ENCODE data around the gene BMP6. TPM values are rescaled to one million over a fixed set of nuclear protein-coding genes. Genes with fewer than 3 reads are reported as not detected.

The BMP6 gene
- total RNA-seq, 1 experiment from 2014 or later = 1.6 TPM

DNA sequence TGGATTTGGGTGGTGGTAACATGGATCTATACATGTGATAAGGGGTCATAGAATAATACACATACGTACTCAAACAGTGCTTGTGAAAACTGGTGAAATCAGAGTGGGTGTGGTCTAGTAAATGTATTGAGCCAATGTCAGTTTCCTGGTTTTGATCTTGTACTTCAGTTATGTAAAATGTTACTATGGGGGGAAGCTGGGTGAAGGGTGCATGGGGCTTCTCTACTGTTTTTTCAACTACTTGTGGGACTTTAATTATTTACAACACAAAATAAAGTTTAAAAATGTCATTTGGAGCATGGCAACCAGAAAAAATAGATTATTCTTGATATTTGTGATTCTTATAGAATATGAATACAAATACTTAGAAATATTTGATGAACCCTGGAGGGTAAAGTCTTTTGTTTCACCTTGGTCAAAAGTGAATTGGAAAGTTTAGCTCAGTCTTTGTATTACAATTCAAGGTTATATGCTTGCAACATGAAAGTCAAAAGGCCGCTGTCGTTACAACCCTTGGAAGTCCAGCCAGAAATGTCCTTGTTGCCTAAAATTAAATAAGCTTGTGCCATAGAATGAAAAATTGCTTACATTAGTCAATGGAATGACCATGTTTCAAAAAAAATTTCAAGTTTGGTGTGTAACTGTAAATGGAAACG is 110.6 kb downstream of the BMP6 start:
- POLR2A ChIA-PET = no interaction called here
- no TSS peak for BruUV-seq (replicated peaks)
- H3K27me3 ChIP-seq (ENCODE audit: insufficient read depth, low read length) = no peaks in the 10 kb centered on the region
- TF ChIP-seq, protein P1, sequence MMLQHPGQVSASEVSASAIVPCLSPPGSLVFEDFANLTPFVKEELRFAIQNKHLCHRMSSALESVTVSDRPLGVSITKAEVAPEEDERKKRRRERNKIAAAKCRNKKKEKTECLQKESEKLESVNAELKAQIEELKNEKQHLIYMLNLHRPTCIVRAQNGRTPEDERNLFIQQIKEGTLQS (IDR thresholded peaks at IDR 0.05) = no peak
- no peak for TF ChIP-seq POLR2A (IDR thresholded peaks at IDR 0.05; ENCODE audit: borderline replicate concordance, extremely low read depth, insufficient read depth, insufficient read length)
- TF ChIP-seq, protein P2, sequence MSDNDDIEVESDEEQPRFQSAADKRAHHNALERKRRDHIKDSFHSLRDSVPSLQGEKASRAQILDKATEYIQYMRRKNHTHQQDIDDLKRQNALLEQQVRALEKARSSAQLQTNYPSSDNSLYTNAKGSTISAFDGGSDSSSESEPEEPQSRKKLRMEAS (IDR thresholded peaks at IDR 0.05) = no peak
- TF ChIP-seq EZH2 (IDR thresholded peaks at IDR 0.05) = no peak
- TF ChIP-seq, protein P3, sequence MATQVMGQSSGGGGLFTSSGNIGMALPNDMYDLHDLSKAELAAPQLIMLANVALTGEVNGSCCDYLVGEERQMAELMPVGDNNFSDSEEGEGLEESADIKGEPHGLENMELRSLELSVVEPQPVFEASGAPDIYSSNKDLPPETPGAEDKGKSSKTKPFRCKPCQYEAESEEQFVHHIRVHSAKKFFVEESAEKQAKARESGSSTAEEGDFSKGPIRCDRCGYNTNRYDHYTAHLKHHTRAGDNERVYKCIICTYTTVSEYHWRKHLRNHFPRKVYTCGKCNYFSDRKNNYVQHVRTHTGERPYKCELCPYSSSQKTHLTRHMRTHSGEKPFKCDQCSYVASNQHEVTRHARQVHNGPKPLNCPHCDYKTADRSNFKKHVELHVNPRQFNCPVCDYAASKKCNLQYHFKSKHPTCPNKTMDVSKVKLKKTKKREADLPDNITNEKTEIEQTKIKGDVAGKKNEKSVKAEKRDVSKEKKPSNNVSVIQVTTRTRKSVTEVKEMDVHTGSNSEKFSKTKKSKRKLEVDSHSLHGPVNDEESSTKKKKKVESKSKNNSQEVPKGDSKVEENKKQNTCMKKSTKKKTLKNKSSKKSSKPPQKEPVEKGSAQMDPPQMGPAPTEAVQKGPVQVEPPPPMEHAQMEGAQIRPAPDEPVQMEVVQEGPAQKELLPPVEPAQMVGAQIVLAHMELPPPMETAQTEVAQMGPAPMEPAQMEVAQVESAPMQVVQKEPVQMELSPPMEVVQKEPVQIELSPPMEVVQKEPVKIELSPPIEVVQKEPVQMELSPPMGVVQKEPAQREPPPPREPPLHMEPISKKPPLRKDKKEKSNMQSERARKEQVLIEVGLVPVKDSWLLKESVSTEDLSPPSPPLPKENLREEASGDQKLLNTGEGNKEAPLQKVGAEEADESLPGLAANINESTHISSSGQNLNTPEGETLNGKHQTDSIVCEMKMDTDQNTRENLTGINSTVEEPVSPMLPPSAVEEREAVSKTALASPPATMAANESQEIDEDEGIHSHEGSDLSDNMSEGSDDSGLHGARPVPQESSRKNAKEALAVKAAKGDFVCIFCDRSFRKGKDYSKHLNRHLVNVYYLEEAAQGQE (IDR thresholded peaks at IDR 0.05; ENCODE audit: low read depth) = no peak
- TF ChIP-seq POLR2AphosphoS5 (IDR thresholded peaks at IDR 0.05; ENCODE audit: low read depth, low read length) = no peak
- no peak for TF ChIP-seq CEBPB (IDR thresholded peaks at IDR 0.05; ENCODE audit: low read depth)
- no peak for TF ChIP-seq RAD21 (IDR thresholded peaks at IDR 0.05; ENCODE audit: low read depth)
- TF ChIP-seq ZFX (IDR thresholded peaks at IDR 0.05) = no peak
- no peak for TF ChIP-seq TCF7L2 (IDR thresholded peaks at IDR 0.05; ENCODE audit: borderline replicate concordance, extremely low read depth, insufficient read depth, insufficient read length)
- no peaks in the 10 kb centered on the region for H3K79me2 ChIP-seq (ENCODE audit: insufficient read depth, low read length)
- no peaks in the 10 kb centered on the region for H3K9me3 ChIP-seq (ENCODE audit: control insufficient read depth in 1 of 2, insufficient read depth in 1 of 2, low read depth in 1 of 2, low read length in 2 of 2)
- H3K4me2 ChIP-seq (ENCODE audit: low read length) = no peak overlapping the region
- H3K4me3 ChIP-seq (replicated peaks in 1 of 2; ENCODE audit: low read depth in 1 of 2, low read length in 2 of 2) = no peak overlapping the region
- DNase-seq (ENCODE audit: low read depth, low spot score) (no peak), ATAC-seq (no peak)
- H4K20me1 ChIP-seq (ENCODE audit: insufficient read depth) = no peaks in the 10 kb centered on the region
- H3K9me2 ChIP-seq (ENCODE audit: insufficient read depth) = no peaks in the 10 kb centered on the region
- H2AFZ ChIP-seq (ENCODE audit: low read depth, low read length, poor library complexity, severe bottlenecking) = no peak overlapping the region
- RAD21 ChIA-PET (ENCODE audit: low non-redundant PET in 1 of 2, low total read pairs in 2 of 2, uncharacterized antibody in 2 of 2, unreplicated experiment in 2 of 2) = no interaction called here
- no peak overlapping the region for H3K9ac ChIP-seq (ENCODE audit: low read length)
- intact Hi-C loops (cut with micrococcal nuclease) = no loop called here
- CTCF ChIA-PET = no interaction called here
- no peak overlapping the region for H3K27ac ChIP-seq (ENCODE audit: low read depth, low read length)
- H3K36me3 ChIP-seq (ENCODE audit: control insufficient read depth in 1 of 2, insufficient read depth in 2 of 2, low read length in 2 of 2) = no peaks in the 10 kb centered on the region
- no peaks in the 10 kb centered on the region for H3K4me1 ChIP-seq (ENCODE audit: control insufficient read depth in 1 of 2, insufficient read depth in 2 of 2, low read length in 2 of 2)

Data from HCT116 (cell line).